ENCODE data around the gene PARG.
"Not testable (repeated sequence)": the region's sequence is repeated elsewhere in the genome, so short reads cannot be mapped to it uniquely, and the experiment has no call there.

GRCh38 chr10:49903829-49904228 lies 38.0 kb downstream of the PARG start:
- not testable (repeated sequence) for TF ChIP-seq CTCF (conservative IDR thresholded peaks at IDR 0.05; ENCODE audit: low read depth, low read length); EZH2 (IDR thresholded peaks at IDR 0.05; ENCODE audit: borderline replicate concordance, low read depth, low read length, poor library complexity, severe bottlenecking)

Measured in A673 (cell line).